Liver (tissue), 3 donors: ENCODE measurements around the gene DRD5.

Source experiments
- CTCF ChIP-seq: fragments of 150-350 bp; IDR thresholded peaks from 2 replicates; pipeline ENCODE4 v1.5.1; 2017; ENCODE audit warnings: improper control_type of control experiment, low read depth, low read length; ENCODE audit not compliant: missing input control
- EGR1 ChIP-seq, 2 donors: IDR thresholded peaks; 2 replicates each; pipeline ENCODE4 v1.6.1; 2016 to 2018; ENCODE audit warnings: antibody characterized with exemption in 2 of 2, low read depth in 2 of 2
- FOXA1 ChIP-seq: IDR thresholded peaks from 2 replicates; pipeline ENCODE4 v1.6.1; 2016; ENCODE audit warnings: antibody characterized with exemption
- GABPA ChIP-seq, 2 donors: IDR thresholded peaks in 1 of 2; conservative IDR thresholded peaks in 1 of 2; 2 replicates each; pipeline ENCODE4 v1.6.1; 2016; ENCODE audit warnings: antibody characterized with exemption in 2 of 2, mild to moderate bottlenecking in 1 of 2, moderate library complexity in 1 of 2
- JUND ChIP-seq, 2 donors: IDR thresholded peaks; 2 replicates each; pipeline ENCODE4 v1.6.1; 2016; ENCODE audit warnings: antibody characterized with exemption in 2 of 2
- MAX ChIP-seq: IDR thresholded peaks from 2 replicates; pipeline ENCODE4 v1.6.1; 2016; ENCODE audit warnings: antibody characterized with exemption
- NR2F2 ChIP-seq: IDR thresholded peaks from 2 replicates; pipeline ENCODE4 v1.6.1; 2016; ENCODE audit warnings: antibody characterized with exemption
- RAD21 ChIP-seq, 2 donors: IDR thresholded peaks; 2 replicates each; pipeline ENCODE4 v1.6.1; 2016; ENCODE audit warnings: antibody characterized with exemption in 2 of 2, mild to moderate bottlenecking in 2 of 2
- REST ChIP-seq: IDR thresholded peaks from 2 replicates; pipeline ENCODE4 v1.6.1; 2016; ENCODE audit warnings: antibody characterized with exemption, mild to moderate bottlenecking
- SP1 ChIP-seq: IDR thresholded peaks from 2 replicates; pipeline ENCODE4 v1.6.1; 2018; ENCODE audit warnings: antibody characterized with exemption, mild to moderate bottlenecking
- YY1 ChIP-seq: IDR thresholded peaks from 2 replicates; pipeline ENCODE4 v1.6.1; 2016; ENCODE audit warnings: antibody characterized with exemption, mild to moderate bottlenecking
- ZBTB33 ChIP-seq: IDR thresholded peaks from 2 replicates; pipeline ENCODE4 v1.6.1; 2016; ENCODE audit warnings: antibody characterized with exemption
- donor health status: healthy.
- donor health status: healthy.

- TF ChIP-seq RAD21 (IDR thresholded peaks at IDR 0.05) (no peak), YY1 (no peak), CTCF (no peak), MAX (no peak), NR2F2 (no peak), GABPA (IDR thresholded peaks at IDR 0.05 in 1 of 2, conservative IDR thresholded peaks at IDR 0.05 in 1 of 2) (no peak), REST (no peak), FOXA1 (no peak), SP1 (no peak), JUND (IDR thresholded peaks at IDR 0.05) (no peak), ZBTB33 (no peak), EGR1 (IDR thresholded peaks at IDR 0.05; ENCODE audit: low read depth in 2 of 2) (no peak)
These were observed 38.9 kb downstream of the DRD5 start for GRCh38 chr4:9820343-9820742.
